Glutamatergic neuron (in vitro differentiated cells): ENCODE data around the gene FAM240B. TPM values are rescaled to one million over a fixed set of nuclear protein-coding genes. Genes with fewer than 3 reads are reported as not detected.

ENCODE experiments used
- DNase-seq: peaks from one replicate; pipeline ENCODE4 v3.0.0; 2022
- H3K27ac Mint-ChIP-seq: one replicate; pipeline ENCODE4 v1.8.0; 2020; ENCODE audit warnings: mild to moderate bottlenecking, mixed read lengths, inconsistent platforms; ENCODE audit not compliant: unreplicated experiment
- H3K27me3 Mint-ChIP-seq: one replicate; pipeline ENCODE4 v1.8.0; 2020; ENCODE audit warnings: mild to moderate bottlenecking, moderate library complexity, mixed read lengths, inconsistent platforms; ENCODE audit not compliant: unreplicated experiment
- H3K36me3 Mint-ChIP-seq: one replicate; pipeline ENCODE4 v1.8.0; 2020; ENCODE audit warnings: mild to moderate bottlenecking, mixed read lengths, inconsistent platforms; ENCODE audit not compliant: unreplicated experiment
- H3K4me1 Mint-ChIP-seq: one replicate; pipeline ENCODE4 v1.8.0; 2020; ENCODE audit warnings: mild to moderate bottlenecking, low read depth, mixed read lengths, inconsistent platforms; ENCODE audit not compliant: unreplicated experiment
- H3K4me3 Mint-ChIP-seq: one replicate; pipeline ENCODE4 v1.8.0; 2020; ENCODE audit warnings: mild to moderate bottlenecking, mixed read lengths, inconsistent platforms; ENCODE audit not compliant: unreplicated experiment
- H3K9me3 Mint-ChIP-seq: one replicate; pipeline ENCODE4 v1.8.0; 2020; ENCODE audit warnings: mild to moderate bottlenecking, moderate library complexity, mixed read lengths, inconsistent platforms; ENCODE audit not compliant: unreplicated experiment
- CTCF ChIP-seq: fragments of 200-600 bp; sonication (generic); IDR thresholded peaks from one replicate; pipeline ENCODE4 v1.5.0; 2021; ENCODE audit not compliant: partially characterized antibody, unreplicated experiment
- total RNA-seq: library from RNA; stranded (reverse); fragmentation: NEBNext Ultra II Directional; extraction: Animal tissue kit (Norgen Biotek cat#: 25700); gene quantifications from one replicate; pipeline ENCODE4 v1.2.1, GENCODE V29; 2021; ENCODE audit not compliant: unreplicated experiment

The FAM240B gene
- total RNA-seq, 1 donor from 2014 or later = not detected

GRCh38 chr9:38659538-38659937 is 60.4 kb downstream of the FAM240B start:
- Mint-ChIP-seq H3K4me1 (peaks cover 6% of the 10 kb centered on the region), H3K9me3 (no peaks in the 10 kb centered on the region), H3K27ac (no peak overlapping the region), H3K27me3 (peaks cover 3% of the 10 kb centered on the region), H3K4me3 (no peak overlapping the region), H3K36me3 (no peaks in the 10 kb centered on the region)
- no peak for DNase-seq
- no peak for TF ChIP-seq CTCF

- H3K4me1 Mint-ChIP-seq = peaks cover 15% of the 10 kb centered on the region
- no peak overlapping the region for H3K4me3 Mint-ChIP-seq
- H3K27me3 Mint-ChIP-seq = peaks cover 3% of the 10 kb centered on the region
- H3K36me3 Mint-ChIP-seq = no peaks in the 10 kb centered on the region
- DNase-seq = no peak
- H3K27ac Mint-ChIP-seq = no peak overlapping the region
- peaks cover 3% of the 10 kb centered on the region for H3K9me3 Mint-ChIP-seq
- no peak for TF ChIP-seq CTCF
These were observed 63.0 kb downstream of the FAM240B start for GRCh38 chr9:38656896-38657295.

- Mint-ChIP-seq H3K36me3 (peaks cover 5% of the 10 kb centered on the region), H3K4me3 (no peak overlapping the region), H3K27ac (no peak overlapping the region), H3K4me1 (peaks cover 17% of the 10 kb centered on the region), H3K27me3 (peaks cover 3% of the 10 kb centered on the region), H3K9me3 (peaks cover 7% of the 10 kb centered on the region)
- TF ChIP-seq CTCF = no peak
- DNase-seq = no peak
These were observed 67.4 kb downstream of the FAM240B start for GRCh38 chr9:38652486-38652885.

GRCh38 chr9:38652044-38652443 is 67.9 kb downstream of the FAM240B start:
- Mint-ChIP-seq H3K27ac (no peak overlapping the region), H3K36me3 (peaks cover 5% of the 10 kb centered on the region), H3K4me1 (peaks cover 17% of the 10 kb centered on the region), H3K4me3 (no peak overlapping the region), H3K27me3 (peaks cover 3% of the 10 kb centered on the region), H3K9me3 (peaks cover 7% of the 10 kb centered on the region)
- DNase-seq = no peak
- TF ChIP-seq CTCF = no peak

DNA sequence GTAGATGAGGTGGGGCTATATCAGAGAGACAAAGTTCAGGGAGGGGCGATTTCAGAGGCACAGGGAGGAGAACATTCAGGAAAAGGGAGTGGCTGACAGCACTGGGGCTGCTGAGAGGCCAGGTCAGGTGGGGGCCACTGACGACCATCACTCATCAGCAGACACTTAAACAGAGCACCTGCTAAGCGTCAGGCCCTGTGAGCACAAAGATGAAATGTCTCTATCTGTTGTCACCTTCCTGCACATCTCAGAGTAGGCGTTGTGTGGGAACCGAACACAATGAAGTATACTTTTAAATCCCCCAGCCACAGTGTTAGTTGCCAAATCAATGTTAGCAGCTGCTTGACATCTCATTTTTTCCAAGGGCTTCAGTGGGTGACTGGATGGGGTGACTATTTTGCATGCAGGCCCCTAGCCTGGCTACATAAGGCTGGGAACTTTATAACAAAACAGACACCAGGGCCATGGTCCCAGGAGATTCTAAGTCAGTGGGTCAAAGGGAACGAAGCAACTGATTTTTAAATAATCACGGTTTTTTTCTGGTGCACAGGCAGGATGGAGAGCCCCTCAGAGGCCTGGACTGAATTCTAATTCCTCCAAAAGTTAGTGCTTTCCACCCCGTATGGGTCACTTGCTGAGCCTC is 68.4 kb downstream of the FAM240B start:
- H3K4me3 Mint-ChIP-seq = no peak overlapping the region
- TF ChIP-seq CTCF = no peak
- peaks cover 3% of the 10 kb centered on the region for H3K27me3 Mint-ChIP-seq

More for the DNA sequence above, 68.4 kb downstream of the FAM240B start:
- peaks cover 5% of the 10 kb centered on the region for H3K36me3 Mint-ChIP-seq
- peaks cover 17% of the 10 kb centered on the region for H3K4me1 Mint-ChIP-seq
- no peak for DNase-seq
- peaks cover 7% of the 10 kb centered on the region for H3K9me3 Mint-ChIP-seq
- H3K27ac Mint-ChIP-seq = no peak overlapping the region
